Measurements from ENCODE around the gene MAPK10.

Gene MAPK10

GRCh38 chr4:85964298-85964697, 395.6 kb downstream of the MAPK10 start:
- DNase-seq = no peak

GRCh38 chr4:85963231-85963630, 396.6 kb downstream of the MAPK10 start:
- no peak for DNase-seq

- no peak for DNase-seq
These were observed 398.0 kb downstream of the MAPK10 start for GRCh38 chr4:85961887-85962286.

GRCh38 chr4:85956293-85956945, 403.4 kb downstream of the MAPK10 start:
- DNase-seq = no peak

- DNase-seq = no peak
These were observed 404.1 kb downstream of the MAPK10 start for GRCh38 chr4:85955620-85956292.

GRCh38 chr4:85953651-85954018, 406.2 kb downstream of the MAPK10 start:
- DNase-seq = no peak

GRCh38 chr4:85952972-85953650, 406.7 kb downstream of the MAPK10 start:
- no peak for DNase-seq

GRCh38 chr4:85952528-85952927, 407.3 kb downstream of the MAPK10 start:
- DNase-seq = no peak

- DNase-seq = no peak
These were observed 408.8 kb downstream of the MAPK10 start for GRCh38 chr4:85951099-85951498.

- no peak for DNase-seq
These were observed 413.0 kb downstream of the MAPK10 start for GRCh38 chr4:85946821-85947220.

GRCh38 chr4:85942107-85942506, 417.7 kb downstream of the MAPK10 start:
- DNase-seq = no peak

GRCh38 chr4:85940151-85940550, 419.7 kb downstream of the MAPK10 start:
- no peak for DNase-seq
